A549 treated with Hydrocortisone at 1 μM for 4 hours (cell line): Measurements from ENCODE around the gene TBC1D3B. TPM values are rescaled to one million over a fixed set of nuclear protein-coding genes. Genes with fewer than 3 reads are reported as not detected.

Experiments
- total RNA-seq: library from RNA; stranded (reverse); fragments of 200-300 nt; extraction: Qiagen RNA extraction; gene quantifications from 5 replicates; pipeline ENCODE4 v1.2.3, GENCODE V29; 2022

Gene TBC1D3B
- 2.1 to 3.6 TPM (median 2.5 TPM) in 5 replicates for total RNA-seq

DNA sequence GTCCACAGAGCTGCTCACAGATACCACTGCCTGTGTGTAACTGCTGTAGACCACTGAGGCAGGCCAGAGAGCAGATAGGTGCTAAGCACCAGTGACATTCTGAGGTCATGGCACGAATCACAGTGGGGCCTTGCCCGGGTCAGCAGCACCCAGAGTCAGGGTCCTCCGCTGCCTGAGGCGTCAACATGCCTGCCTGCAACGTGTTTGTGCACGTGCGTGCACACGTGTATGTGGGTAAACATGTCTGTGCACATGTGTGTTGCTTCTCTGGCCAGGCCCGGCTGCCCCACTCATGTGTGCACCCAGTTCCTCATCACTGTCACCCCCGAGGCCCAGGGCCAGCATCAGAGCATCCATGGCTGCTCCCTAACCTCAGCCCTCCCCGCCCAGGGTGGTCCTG, at the start of gene TBC1D3B:
Gene TBC1D3B, minus strand, starts transcription at position 101 of the 400 bp plus-strand sequence. CDS start 1,586 bp downstream, outside the sequence.

DNA sequence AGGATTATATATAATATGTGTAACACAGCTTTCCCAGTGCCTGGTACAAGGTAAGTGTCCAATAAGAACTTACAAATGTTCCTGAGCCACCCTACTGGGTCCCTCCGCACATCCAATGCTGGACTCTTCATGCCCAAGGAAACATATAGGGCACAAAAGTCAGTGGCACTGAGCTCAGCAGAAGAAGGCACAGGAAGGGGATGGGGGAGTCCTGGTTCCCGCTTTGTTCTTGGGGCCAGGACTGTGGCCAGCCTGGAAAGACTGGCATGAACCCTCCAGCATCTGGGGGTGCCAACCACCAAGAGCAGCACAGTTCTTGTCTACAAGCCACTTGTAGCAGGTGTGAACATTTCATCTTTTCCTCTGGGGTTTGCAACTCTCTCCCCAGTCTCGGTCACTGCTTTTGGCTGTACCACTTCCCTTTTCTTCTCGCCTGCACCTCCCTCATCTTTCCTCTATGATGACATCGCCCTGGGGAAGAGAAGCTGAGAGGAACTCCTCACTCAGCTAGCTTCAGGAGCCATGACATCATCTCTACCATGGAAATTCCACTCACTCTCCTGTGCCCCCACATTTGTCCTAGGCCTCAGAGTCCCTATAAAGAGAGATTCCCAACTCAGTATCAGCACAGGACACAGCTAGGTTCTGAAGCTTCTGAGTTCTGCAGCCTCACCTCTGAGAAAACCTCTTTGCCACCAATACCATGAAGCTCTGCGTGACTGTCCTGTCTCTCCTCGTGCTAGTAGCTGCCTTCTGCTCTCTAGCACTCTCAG, 34.2 kb upstream of the TBC1D3B start, which contains the start of gene CCL4L2:
Gene CCL4L2, plus strand, starts transcription at position 625 of the 773 bp plus-strand sequence.

Other genes starting within 250 kb of the TBC1D3B start
- gene RDM1, start 245.9 kb downstream of the TBC1D3B start, total RNA-seq = 2.4 to 3.0 TPM (median 2.8 TPM) in 5 replicates
- not detected in 5 replicates for gene LYZL6, start 232.9 kb downstream of the TBC1D3B start, total RNA-seq
- not detected in 5 replicates for gene CCL16, start 195.1 kb downstream of the TBC1D3B start, total RNA-seq
- not detected in 5 replicates for gene CCL14, start 189.9 kb downstream of the TBC1D3B start, total RNA-seq
- gene CCL15, start 175.1 kb downstream of the TBC1D3B start, total RNA-seq = 0.09 to 0.13 TPM in 2 of 5 replicates, not detected in the others
- not detected in 5 replicates for gene CCL23, start 158.7 kb downstream of the TBC1D3B start, total RNA-seq
- gene CCL18, start 112.4 kb downstream of the TBC1D3B start, total RNA-seq = not detected in 5 replicates
- gene CCL3, start 86.5 kb downstream of the TBC1D3B start, total RNA-seq = not detected in 5 replicates
- not detected in 5 replicates for gene CCL4, start 72.8 kb downstream of the TBC1D3B start, total RNA-seq
- not detected in 5 replicates for gene CCL3L1, start 20.1 kb upstream of the TBC1D3B start, total RNA-seq
- not detected in 5 replicates for gene CCL4L2, start 34.4 kb upstream of the TBC1D3B start, total RNA-seq
- gene TBC1D3I, start 87.9 kb upstream of the TBC1D3B start, total RNA-seq = 0.10 to 0.27 TPM (median 0.17 TPM) in 5 replicates
- gene TBC1D3G, start 147.2 kb upstream of the TBC1D3B start, total RNA-seq = not detected in 5 replicates
- not detected in 5 replicates for gene TBC1D3H, start 211.8 kb upstream of the TBC1D3B start, total RNA-seq